ENCODE results near the gene TRPC4.

Gene TRPC4

DNA sequence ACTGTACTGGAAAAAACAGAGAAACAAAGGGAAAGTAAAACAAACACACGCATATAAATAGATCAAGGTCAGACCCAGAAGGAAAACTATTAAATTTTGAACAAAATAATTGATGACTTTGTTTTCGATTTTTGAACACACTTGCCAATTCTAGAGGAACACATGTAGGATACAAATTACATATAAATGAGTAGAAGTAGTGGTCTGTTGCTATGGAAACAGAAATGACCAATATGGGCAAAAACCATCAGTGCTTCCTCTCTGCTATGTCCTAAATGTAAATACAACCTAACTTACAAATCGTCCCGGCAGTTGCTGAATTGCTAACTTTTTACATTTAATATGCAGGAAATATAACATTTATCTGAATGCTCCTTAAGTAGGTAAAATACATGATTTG is 205.8 kb downstream of the TRPC4 start:
- H3K4me3 ChIP-seq (replicated peaks; ENCODE audit: low read depth, low read length) = no peak overlapping the region
- TF ChIP-seq, protein P1, sequence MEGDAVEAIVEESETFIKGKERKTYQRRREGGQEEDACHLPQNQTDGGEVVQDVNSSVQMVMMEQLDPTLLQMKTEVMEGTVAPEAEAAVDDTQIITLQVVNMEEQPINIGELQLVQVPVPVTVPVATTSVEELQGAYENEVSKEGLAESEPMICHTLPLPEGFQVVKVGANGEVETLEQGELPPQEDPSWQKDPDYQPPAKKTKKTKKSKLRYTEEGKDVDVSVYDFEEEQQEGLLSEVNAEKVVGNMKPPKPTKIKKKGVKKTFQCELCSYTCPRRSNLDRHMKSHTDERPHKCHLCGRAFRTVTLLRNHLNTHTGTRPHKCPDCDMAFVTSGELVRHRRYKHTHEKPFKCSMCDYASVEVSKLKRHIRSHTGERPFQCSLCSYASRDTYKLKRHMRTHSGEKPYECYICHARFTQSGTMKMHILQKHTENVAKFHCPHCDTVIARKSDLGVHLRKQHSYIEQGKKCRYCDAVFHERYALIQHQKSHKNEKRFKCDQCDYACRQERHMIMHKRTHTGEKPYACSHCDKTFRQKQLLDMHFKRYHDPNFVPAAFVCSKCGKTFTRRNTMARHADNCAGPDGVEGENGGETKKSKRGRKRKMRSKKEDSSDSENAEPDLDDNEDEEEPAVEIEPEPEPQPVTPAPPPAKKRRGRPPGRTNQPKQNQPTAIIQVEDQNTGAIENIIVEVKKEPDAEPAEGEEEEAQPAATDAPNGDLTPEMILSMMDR (IDR thresholded peaks at IDR 0.05; ENCODE audit: low read length, missing control alignments) = no peak
- DNase-seq (ENCODE audit: low read depth) = no peak

DNA sequence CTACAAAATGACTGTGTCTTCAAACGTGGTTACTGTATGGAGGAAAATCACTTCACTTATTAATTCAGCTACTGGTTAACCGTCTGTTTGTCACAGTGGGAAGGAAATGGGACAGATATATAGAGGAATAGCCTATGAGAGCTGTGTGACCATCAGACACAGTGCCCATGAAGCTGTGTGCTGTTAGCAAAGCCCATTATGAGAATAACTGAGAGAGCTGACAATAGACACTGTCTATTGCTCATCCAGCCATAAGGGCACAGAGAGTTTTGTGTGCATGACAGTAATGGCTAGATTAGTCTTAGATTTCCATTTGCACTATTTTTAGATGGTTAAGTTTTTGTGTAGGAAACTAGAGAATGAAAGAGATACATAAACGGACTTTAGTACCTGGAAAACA is 206.9 kb downstream of the TRPC4 start:
- H3K4me3 ChIP-seq (replicated peaks; ENCODE audit: low read depth, low read length) = no peak overlapping the region
- TF ChIP-seq, protein P1 (IDR thresholded peaks at IDR 0.05; ENCODE audit: low read length, missing control alignments) = no peak
- no peak for DNase-seq (ENCODE audit: low read depth)

DNA sequence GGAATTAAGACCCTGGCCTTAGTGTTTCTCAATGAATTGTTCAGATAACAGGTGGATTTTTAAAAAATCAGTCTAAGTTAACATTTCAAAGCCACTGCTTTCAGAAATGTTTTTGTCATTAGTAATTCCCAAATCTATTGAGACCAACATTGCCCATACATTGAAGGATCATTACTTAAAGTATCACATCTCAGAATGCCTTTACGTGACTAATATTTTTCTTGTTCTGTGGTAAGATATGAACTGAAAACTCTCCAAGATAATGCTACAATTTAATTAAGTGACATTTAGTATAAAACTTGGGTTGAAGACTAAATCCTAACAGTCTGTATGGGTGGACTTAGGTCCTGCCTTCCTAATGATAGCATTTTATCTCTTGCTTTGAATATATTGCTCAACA is 211.6 kb downstream of the TRPC4 start:
- TF ChIP-seq, protein P1 (IDR thresholded peaks at IDR 0.05; ENCODE audit: low read length, missing control alignments) = no peak
- no peak overlapping the region for H3K4me3 ChIP-seq (replicated peaks; ENCODE audit: low read depth, low read length)
- no peak for DNase-seq (ENCODE audit: low read depth)

DNA sequence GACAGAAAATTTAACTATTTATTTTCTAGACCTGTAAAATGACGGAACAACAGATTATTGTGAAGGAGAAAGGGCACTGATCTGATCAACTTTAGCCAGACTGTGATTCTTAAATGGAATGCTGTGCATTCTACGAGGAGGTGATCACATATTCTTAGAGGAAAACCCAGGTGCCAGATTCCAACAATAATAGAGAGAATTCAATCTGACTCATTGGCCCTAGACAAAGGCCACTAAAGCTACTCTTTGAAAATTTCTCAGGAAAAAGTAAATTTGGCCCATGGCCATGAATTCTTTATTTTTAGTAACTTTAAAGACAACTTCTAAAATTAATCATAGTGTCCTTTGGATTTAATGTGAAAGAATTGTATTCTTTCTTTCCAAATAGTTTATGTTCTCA is 212.4 kb downstream of the TRPC4 start:
- TF ChIP-seq, protein P1 (IDR thresholded peaks at IDR 0.05; ENCODE audit: low read length, missing control alignments) = no peak
- DNase-seq (ENCODE audit: low read depth) = peak; percentile 69
- H3K4me3 ChIP-seq (replicated peaks; ENCODE audit: low read depth, low read length) = no peak overlapping the region

DNA sequence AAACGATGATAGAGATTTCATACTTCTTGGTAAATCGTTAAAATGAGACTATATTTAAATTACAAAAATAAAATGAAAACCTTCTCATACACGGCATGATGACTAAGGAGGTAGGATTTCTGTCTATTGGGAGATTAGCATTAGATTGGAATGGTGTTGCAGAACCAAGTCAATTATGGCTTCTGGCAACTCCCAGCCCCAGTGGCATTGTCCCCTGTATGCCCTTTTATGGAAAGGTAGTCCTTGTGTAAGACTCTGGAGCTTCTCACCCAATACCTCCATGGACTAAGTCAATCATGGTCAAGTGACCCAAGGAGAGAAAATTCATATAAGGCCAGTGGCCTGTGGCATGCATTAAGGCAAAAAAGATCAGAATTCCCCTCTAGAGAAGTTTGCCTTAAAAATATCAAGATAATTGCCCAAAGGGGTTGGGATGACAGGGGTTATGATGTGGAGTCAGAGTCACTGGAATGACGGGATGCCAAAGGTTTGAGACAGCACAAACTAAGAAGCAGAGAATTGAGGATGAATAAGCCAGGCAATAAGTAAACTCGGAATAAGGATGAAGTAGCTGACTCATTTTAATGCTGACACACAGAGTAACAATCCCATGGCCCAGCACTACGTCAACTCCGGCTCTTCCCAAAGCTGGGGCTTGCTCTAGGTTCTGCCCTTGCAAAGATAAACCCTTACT is 213.2 kb downstream of the TRPC4 start:
- TF ChIP-seq, protein P1 (IDR thresholded peaks at IDR 0.05; ENCODE audit: low read length, missing control alignments) = no peak
- no peak overlapping the region for H3K4me3 ChIP-seq (replicated peaks; ENCODE audit: low read depth, low read length)
- peak; percentile 95 for DNase-seq (ENCODE audit: low read depth)

DNA sequence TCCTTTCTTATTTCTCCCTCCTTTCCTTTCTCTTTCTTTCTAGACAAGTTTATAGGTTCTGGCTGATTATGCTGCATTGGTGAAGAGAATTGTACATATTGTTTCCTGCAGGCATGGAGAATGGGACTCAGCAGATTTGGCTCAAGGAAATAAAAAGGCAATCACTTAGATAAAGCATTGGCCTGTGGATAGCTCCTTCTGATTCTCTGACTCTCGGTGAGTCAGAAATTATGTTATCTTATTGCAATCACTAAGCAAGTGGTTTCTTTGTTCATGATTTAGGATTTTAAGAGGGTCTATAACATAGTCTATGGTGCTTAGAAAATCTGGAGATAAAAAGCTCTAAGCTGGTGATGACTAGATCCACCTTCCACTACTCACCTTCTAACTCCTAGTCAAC is 217.0 kb downstream of the TRPC4 start:
- TF ChIP-seq, protein P1 (IDR thresholded peaks at IDR 0.05; ENCODE audit: low read length, missing control alignments) = no peak
- DNase-seq (ENCODE audit: low read depth) = no peak

DNA sequence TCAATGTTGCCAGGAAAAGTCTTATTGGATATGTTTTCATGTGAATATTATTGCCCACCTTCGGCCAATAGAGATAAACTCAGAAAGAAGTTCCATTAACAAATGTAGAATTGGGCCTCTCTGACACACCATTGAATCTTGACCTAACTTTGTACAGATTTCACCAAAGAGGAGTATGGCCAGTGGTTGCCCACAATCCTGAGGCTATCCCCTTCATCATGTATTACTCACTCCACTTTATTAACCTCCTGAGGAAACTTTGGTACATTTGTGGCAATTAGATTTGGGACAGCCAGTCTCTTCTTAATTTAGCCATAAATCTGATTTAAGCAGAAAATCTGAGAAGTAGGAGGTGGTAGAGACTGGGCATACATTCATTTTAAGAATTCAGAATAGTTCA is 217.7 kb downstream of the TRPC4 start:
- TF ChIP-seq, protein P1 (IDR thresholded peaks at IDR 0.05; ENCODE audit: low read length, missing control alignments) = no peak
- DNase-seq (ENCODE audit: low read depth) = no peak
- no peak overlapping the region for H3K4me3 ChIP-seq (replicated peaks; ENCODE audit: low read depth, low read length)

More for the DNA sequence above, 217.0 kb downstream of the TRPC4 start:
- H3K4me3 ChIP-seq (replicated peaks; ENCODE audit: low read depth, low read length) = no peak overlapping the region

Data from fibroblast of pulmonary artery (primary cell).